Esophagus muscularis mucosa (tissue), 4 donors: Measurements from ENCODE around the gene NR3C2.
"Not testable (repeated sequence)": the region's sequence is repeated elsewhere in the genome, so short reads cannot be mapped to it uniquely, and the experiment has no call there.

Experiments
- EP300 ChIP-seq: sonication (generic); formaldehyde crosslinking; IDR thresholded peaks from one replicate; pipeline ENCODE4 v1.6.1; 2017; ENCODE audit warnings: antibody characterized with exemption
- POLR2A ChIP-seq: fragments of 450-650 bp; IDR thresholded peaks from one replicate; pipeline ENCODE4 v1.6.1; 2017; ENCODE audit warnings: antibody characterized with exemption, moderate library complexity, mild to moderate bottlenecking, low read depth
- POLR2AphosphoS5 ChIP-seq, 2 donors: sonication (generic); formaldehyde crosslinking; IDR thresholded peaks; one replicate each; pipeline ENCODE4 v1.6.1; 2017; ENCODE audit warnings: antibody characterized with exemption in 2 of 2
- TF ChIP-seq, protein P1 (sequence below), 3 experiments: fragments of 200-600 bp in 2 of 3; fragments of 450-650 bp in 1 of 3; sonication (generic) in 2 of 3; IDR thresholded peaks; one replicate each; pipeline ENCODE4 v1.5.1; 2017 to 2019; ENCODE audit warnings: antibody characterized with exemption in 3 of 3, mild to moderate bottlenecking in 2 of 3, moderate library complexity in 1 of 3

GRCh38 chr4:148323316-148323715 is 118.9 kb downstream of the NR3C2 start:
- TF ChIP-seq POLR2AphosphoS5 (IDR thresholded peaks at IDR 0.05); EP300; POLR2A: not testable (repeated sequence)
- TF ChIP-seq, protein P1, sequence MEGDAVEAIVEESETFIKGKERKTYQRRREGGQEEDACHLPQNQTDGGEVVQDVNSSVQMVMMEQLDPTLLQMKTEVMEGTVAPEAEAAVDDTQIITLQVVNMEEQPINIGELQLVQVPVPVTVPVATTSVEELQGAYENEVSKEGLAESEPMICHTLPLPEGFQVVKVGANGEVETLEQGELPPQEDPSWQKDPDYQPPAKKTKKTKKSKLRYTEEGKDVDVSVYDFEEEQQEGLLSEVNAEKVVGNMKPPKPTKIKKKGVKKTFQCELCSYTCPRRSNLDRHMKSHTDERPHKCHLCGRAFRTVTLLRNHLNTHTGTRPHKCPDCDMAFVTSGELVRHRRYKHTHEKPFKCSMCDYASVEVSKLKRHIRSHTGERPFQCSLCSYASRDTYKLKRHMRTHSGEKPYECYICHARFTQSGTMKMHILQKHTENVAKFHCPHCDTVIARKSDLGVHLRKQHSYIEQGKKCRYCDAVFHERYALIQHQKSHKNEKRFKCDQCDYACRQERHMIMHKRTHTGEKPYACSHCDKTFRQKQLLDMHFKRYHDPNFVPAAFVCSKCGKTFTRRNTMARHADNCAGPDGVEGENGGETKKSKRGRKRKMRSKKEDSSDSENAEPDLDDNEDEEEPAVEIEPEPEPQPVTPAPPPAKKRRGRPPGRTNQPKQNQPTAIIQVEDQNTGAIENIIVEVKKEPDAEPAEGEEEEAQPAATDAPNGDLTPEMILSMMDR (IDR thresholded peaks at IDR 0.05): not testable (repeated sequence)
